IMR-90 (cell line): ENCODE measurements around the gene ROBO4.

ENCODE experiments used
- BHLHE40 ChIP-seq: fragments of 150-350 bp; IDR thresholded peaks from 2 replicates; pipeline ENCODE4 v1.6.1; 2016; ENCODE audit warnings: mild to moderate bottlenecking, low read depth, low read length
- CEBPB ChIP-seq: IDR thresholded peaks from 2 replicates; pipeline ENCODE4 v1.6.1; 2012; ENCODE audit warnings: low read depth, low read length, improper control_type of control experiment
- CHD1 ChIP-seq: IDR thresholded peaks from 2 replicates; pipeline ENCODE4 v1.6.1; 2012; ENCODE audit warnings: low read depth, low read length, improper control_type of control experiment
- FOS ChIP-seq: fragments of 150-350 bp; IDR thresholded peaks from 2 replicates; pipeline ENCODE4 v1.6.1; 2016; ENCODE audit warnings: low read depth, low read length
- MAFK ChIP-seq: IDR thresholded peaks from 2 replicates; pipeline ENCODE4 v1.6.1; 2012; ENCODE audit warnings: low read depth, low read length, improper control_type of control experiment
- MXI1 ChIP-seq: IDR thresholded peaks from 2 replicates; pipeline ENCODE4 v1.6.1; 2012; ENCODE audit warnings: low read depth, mild to moderate bottlenecking, low read length, moderate library complexity, borderline replicate concordance
- POLR2A ChIP-seq: IDR thresholded peaks from 2 replicates; pipeline ENCODE4 v1.6.1; 2012; ENCODE audit warnings: mild to moderate bottlenecking, low read depth, low read length
- RAD21 ChIP-seq: IDR thresholded peaks from 2 replicates; pipeline ENCODE4 v1.6.1; 2012; ENCODE audit warnings: low read length, improper control_type of control experiment
- RCOR1 ChIP-seq: IDR thresholded peaks from 2 replicates; pipeline ENCODE4 v1.6.1; 2012; ENCODE audit warnings: mild to moderate bottlenecking, low read length, improper control_type of control experiment; ENCODE audit not compliant: insufficient replicate concordance
- RFX5 ChIP-seq: IDR thresholded peaks from 2 replicates; pipeline ENCODE4 v1.8.0; 2012; ENCODE audit warnings: low read depth, mild to moderate bottlenecking, low read length, moderate library complexity
- SMC3 ChIP-seq: fragments of 150-350 bp; IDR thresholded peaks from 2 replicates; pipeline ENCODE4 v1.6.1; 2016; ENCODE audit warnings: low read depth, mild to moderate bottlenecking, antibody characterized with exemption, low read length, moderate library complexity
- TF ChIP-seq, protein P1 (sequence below): conservative IDR thresholded peaks from 2 replicates; pipeline ENCODE4 v1.5.1; 2012; ENCODE audit warnings: mild to moderate bottlenecking, low read depth, low read length, improper control_type of control experiment
- TF ChIP-seq, protein P2 (sequence below): fragments of 150-350 bp; IDR thresholded peaks from 2 replicates; pipeline ENCODE4 v1.6.1; 2016; ENCODE audit warnings: low read depth, mild to moderate bottlenecking, low read length, moderate library complexity, borderline replicate concordance

DNA sequence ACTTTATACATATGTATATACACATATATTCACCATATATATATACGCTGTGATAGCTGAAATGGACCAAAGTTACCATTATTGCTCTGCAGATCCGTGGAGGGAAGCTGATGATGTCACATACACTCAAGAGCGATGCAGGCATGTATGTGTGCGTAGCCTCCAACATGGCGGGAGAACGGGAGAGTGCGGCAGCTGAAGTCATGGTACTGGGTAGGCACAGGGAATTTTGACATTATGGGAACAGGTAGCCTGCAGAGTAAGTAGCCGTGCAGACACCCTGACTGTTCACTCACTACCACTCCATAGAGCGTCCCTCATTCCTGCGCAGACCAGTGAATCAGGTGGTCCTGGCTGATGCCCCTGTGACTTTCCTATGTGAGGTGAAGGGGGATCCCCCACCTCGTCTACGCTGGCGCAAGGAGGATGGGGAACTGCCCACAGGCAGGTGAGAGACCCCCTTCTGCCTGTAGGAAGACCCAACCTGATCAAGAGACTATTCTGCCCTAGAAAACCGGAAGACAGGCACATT lies 27.7 kb downstream of the ROBO4 start:
- TF ChIP-seq, protein P1, sequence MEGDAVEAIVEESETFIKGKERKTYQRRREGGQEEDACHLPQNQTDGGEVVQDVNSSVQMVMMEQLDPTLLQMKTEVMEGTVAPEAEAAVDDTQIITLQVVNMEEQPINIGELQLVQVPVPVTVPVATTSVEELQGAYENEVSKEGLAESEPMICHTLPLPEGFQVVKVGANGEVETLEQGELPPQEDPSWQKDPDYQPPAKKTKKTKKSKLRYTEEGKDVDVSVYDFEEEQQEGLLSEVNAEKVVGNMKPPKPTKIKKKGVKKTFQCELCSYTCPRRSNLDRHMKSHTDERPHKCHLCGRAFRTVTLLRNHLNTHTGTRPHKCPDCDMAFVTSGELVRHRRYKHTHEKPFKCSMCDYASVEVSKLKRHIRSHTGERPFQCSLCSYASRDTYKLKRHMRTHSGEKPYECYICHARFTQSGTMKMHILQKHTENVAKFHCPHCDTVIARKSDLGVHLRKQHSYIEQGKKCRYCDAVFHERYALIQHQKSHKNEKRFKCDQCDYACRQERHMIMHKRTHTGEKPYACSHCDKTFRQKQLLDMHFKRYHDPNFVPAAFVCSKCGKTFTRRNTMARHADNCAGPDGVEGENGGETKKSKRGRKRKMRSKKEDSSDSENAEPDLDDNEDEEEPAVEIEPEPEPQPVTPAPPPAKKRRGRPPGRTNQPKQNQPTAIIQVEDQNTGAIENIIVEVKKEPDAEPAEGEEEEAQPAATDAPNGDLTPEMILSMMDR: no peak
- no peak for TF ChIP-seq RFX5
- TF ChIP-seq POLR2A: no peak
- no peak for TF ChIP-seq BHLHE40
- no peak for TF ChIP-seq RCOR1
- TF ChIP-seq, protein P2, sequence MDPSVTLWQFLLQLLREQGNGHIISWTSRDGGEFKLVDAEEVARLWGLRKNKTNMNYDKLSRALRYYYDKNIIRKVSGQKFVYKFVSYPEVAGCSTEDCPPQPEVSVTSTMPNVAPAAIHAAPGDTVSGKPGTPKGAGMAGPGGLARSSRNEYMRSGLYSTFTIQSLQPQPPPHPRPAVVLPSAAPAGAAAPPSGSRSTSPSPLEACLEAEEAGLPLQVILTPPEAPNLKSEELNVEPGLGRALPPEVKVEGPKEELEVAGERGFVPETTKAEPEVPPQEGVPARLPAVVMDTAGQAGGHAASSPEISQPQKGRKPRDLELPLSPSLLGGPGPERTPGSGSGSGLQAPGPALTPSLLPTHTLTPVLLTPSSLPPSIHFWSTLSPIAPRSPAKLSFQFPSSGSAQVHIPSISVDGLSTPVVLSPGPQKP: no peak
- TF ChIP-seq CEBPB: no peak
- TF ChIP-seq RAD21: no peak
- TF ChIP-seq MXI1: no peak
- no peak for TF ChIP-seq SMC3
- no peak for TF ChIP-seq CHD1
- TF ChIP-seq FOS: no peak
- no peak for TF ChIP-seq MAFK
